Activated CD8-positive, alpha-beta memory T cell treated with anti-CD3 and anti-CD28 coated beads, Interleukin-2, amount 50 U/mL, for 4 hours (primary cell): ENCODE data around the gene C1S.
"Not testable (repeated sequence)": the region's sequence is repeated elsewhere in the genome, so short reads cannot be mapped to it uniquely, and the experiment has no call there.

ENCODE experiments used
- DNase-seq: peaks from one replicate; pipeline ENCODE4 v3.0.0-alpha.2; 2020

Gene C1S

DNA sequence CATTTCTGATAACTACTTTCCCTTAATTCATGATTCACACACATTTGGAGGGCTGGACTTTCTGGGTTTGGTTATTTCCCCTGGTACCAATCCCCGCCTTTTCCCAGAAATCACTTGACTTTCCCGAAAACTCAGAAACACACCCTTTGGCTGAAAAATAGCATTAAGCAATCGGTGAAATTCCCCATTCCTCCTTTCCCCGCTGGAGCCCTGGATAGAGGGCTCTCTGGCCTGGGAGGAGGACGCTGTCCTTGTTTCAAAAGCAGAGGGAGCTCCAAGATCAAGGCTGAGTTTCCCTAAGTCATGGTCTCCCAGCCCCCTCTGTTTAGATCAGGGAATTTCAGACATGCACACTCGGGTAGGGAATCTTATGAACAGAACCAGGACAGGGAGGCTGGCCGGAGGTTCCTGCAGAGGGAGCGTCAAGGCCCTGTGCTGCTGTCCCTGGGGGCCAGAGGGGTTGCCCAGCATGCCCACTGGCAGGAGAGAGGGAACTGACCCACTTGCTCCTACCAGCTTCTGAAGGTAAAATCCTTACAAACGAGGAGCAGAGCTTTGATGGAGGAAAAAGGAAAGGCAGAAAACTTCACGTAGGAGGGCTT, at the start of gene C1S:
Gene C1S, plus strand, starts transcription at position 366 of the 602 bp plus-strand sequence. CDS start 1,195 bp downstream, outside the sequence.
- DNase-seq = no peak

DNA sequence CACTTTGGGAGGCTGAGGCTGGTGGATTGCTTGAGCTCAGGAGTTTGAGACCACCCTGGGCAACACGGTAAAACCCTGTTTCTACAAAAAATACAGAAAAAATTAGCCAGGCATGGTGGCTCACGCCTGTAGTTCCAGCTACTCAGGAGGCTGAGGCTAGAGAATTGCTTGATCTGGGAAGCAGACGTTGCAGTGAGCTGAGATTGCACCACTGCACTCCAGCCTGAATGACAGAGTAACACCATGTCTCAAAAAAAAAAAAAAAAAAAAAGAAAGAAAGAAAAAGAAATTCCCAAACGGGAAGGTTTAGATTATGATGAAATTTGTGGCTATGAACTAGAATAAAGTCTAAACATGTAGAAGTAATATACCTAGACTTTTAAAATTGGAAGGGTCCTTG, 49.1 kb upstream of the C1S start:
- DNase-seq = not testable (repeated sequence)

- no peak for DNase-seq
These were observed 48.4 kb upstream of the C1S start for GRCh38 chr12:7012024-7012607.

GRCh38 chr12:7013101-7013500, 47.4 kb upstream of the C1S start:
- DNase-seq = no peak

DNA sequence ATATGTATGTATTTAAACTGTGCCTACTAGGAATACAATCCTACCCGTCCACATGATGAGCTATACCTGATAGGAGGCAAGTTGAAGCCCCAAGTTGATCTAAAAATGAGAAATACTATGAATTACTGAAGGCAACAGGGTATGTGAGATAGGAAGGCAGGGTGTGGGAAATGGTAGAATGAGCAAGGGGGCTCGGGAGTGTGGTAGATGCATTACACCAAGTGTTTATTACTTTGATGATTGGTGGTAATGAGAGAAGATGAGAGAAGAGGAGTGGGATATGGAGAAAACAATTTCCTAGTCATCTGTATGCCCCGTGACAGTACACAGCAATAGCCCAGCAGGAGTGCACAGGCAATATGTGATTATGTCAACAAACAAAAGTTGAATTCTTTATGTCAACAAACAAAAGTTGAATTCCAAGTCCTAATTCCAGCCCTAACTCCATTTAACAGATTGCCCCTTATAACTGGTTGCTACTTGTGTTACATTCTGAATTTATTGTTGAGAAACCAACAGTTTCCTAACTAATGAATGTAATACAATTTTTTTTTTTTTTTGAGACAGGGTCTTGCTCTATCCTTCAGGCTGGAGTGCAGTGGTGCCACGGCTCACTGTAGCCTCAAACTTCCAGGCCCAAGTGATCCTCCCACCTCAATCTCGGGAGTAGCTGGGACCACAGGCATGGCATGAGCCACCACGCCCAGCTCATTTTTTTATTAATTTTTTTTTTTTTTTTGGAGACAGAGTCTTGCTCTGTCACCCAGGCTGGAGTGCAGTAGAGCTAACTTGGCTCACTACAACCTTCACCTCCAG, 44.8 kb upstream of the C1S start:
- no peak for DNase-seq

GRCh38 chr12:7016958-7017571, 43.5 kb upstream of the C1S start:
- no peak for DNase-seq

DNA sequence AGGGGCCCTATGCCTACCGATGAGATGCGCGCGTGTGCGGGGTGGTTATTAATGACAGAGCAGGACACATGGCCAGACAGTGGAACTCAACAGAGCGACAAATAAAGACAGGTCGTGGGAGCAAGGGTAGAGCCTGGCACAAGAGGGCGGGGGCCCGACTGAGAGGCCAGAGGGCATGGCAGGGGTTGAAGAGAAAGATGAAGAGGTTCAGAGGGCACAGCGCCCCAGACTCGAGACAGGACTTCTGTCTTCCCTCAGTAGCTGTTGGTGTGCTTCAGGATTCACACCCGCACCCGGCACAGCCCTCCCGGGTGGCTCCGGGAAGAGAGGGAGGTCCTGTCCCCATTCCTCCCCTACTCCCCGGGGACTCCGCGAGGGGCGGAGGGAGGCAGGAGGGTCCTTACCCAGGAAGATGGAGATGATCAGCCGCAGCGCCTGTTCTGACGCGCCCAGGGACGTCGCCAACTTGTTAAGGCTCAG, 42.6 kb upstream of the C1S start:
- DNase-seq = no peak

GRCh38 chr12:7018350-7019042, 42.0 kb upstream of the C1S start, which contains the start of gene LPCAT3:
TSS of gene LPCAT3 (minus strand) at chr12:7018476. CDS start at chr12:7018424, 52 bp downstream.
- DNase-seq = peak; percentile 97

DNA sequence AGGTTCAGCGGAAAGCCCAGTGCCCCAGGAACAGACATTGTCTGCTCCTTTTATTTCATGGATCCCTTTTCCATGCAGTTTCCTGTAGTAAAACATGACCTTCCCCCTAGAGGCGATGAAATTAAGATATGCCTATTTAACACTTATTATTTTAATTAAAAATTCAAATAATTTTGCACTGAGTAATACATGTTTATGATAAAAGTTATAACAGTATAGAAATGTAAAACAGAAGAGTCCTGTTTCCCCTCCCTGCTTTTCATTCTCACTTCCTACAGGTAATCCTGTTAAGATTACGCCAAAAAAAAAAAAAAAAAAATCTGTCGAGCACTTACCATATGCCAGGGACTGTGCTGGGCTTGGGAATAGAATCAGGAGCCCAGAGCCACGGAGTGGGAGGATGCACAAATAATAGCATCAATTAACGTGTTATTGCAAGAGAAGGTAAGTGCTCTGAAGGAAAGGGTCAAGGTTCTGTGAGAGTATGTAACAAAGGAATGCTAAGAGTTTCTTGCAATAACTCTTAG, 41.4 kb upstream of the C1S start:
- no peak for DNase-seq

DNA sequence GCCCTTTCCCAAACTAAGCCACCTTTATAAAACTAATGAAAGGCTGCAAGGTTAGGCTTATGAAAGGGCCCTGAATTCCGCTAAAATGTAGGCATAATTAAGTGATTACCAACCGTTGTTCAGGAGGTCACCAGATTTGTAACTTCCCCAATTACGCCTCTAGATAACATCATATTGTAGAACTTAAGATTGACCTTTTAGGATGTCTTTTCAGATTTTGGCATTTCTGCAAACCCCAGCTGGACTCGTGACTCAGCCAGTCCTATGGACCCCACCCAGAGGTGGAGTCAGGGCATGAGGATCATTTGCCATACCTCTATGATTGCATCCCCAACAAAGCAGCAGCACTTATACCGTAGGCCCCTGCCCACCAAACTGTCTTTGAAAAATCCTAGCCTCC, 38.6 kb upstream of the C1S start:
- DNase-seq = no peak

DNA sequence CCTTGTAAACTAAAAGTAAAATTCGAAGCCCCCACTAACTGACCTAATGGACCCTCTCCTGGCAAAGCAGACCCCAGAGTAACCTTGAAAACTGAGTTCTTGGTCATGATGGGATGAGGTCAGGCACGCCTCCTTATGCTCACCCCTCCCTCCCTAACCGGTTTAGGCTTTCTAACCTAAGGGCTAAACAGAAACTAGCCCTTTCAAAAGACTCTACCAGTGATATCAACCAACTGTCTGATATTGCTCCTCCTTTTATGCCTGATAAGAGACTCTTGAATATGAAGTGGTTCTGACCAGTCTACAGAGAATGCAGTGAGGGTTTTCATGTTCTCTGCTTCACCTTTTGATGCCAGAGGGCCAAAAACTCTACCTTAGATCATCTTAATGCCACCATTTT, 37.4 kb upstream of the C1S start:
- DNase-seq = no peak

DNA sequence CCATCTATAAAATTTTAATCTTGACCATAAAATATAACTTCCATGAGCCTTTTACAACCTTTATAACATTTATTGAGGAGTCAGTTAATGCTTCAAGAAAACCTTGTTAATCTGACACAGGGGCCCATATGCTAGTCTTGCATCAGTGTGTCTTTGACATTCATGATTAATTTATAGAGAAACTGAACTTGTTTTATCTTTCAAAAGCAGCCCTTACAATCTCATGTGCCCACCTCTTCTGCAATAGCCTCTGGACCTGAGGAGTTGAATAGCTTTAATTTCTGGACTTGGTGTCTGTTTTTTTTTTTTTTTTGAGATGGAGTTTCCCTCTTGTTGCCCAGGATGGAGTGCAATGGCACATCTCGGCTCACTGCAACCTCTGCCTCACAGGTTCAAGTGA, 33.7 kb upstream of the C1S start:
- DNase-seq = no peak

DNA sequence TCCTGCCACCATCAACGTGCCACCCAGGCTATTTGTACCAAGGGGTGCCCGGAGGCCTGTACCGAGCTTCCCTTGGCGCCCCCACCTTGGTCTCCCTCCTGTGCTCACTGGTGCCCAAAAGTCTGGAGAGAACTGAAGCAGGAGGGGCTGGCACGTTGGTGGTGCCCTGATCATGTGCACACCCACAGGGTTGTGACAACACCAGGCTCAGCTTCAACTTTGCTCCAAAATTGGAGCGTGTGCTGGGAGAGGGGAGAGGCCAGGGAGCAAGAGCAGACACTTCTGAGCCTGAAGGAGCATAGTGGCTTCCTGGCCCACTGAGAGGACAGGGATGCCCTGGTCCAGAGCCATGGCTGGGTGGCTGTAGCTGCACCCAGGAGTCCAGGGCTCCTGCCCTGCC, 29.2 kb upstream of the C1S start:
- no peak for DNase-seq

GRCh38 chr12:7032990-7033389, 27.5 kb upstream of the C1S start:
- no peak for DNase-seq

GRCh38 chr12:7034464-7034863, 26.1 kb upstream of the C1S start:
- DNase-seq = no peak

DNA sequence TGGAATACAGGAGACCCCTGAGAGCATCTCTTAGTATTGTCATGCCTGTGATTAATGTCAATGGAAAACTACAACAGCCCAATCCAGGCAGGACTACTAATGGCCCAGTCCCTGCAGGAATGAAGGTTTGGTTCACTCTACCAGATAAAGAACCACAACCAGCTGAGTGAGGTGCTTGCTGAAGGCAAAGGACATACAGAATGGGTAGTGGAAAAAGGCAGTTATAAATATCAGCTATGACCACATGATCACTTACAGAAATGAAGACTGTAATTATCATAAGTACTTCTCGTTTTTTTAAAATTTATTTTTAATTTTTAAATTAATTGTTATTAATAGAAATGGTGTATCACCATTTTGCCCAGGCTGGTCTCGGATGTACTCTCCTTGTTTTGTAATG, 25.1 kb upstream of the C1S start:
- DNase-seq = no peak

GRCh38 chr12:7037411-7037810, 23.1 kb upstream of the C1S start:
- not testable (repeated sequence) for DNase-seq

DNA sequence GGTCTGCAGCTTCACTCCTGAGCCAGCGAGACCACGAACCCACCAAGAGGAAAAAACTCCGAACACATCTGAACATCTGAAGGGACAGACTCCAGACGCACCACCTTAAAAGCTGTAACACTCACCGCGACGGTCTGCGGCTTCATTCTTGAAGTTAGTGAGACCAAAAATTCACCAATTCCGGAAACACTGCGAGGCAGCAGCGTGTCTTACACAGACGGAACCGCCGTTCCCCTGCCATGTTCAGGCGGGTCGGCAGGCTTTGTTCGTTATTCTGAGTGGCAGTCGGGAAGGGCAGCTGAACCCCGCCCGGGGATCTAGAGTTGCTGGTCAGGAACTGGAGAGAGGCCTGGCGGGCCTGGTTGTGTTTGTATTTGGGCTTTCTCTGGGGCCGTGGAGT, 21.9 kb upstream of the C1S start:
- no peak for DNase-seq

DNA sequence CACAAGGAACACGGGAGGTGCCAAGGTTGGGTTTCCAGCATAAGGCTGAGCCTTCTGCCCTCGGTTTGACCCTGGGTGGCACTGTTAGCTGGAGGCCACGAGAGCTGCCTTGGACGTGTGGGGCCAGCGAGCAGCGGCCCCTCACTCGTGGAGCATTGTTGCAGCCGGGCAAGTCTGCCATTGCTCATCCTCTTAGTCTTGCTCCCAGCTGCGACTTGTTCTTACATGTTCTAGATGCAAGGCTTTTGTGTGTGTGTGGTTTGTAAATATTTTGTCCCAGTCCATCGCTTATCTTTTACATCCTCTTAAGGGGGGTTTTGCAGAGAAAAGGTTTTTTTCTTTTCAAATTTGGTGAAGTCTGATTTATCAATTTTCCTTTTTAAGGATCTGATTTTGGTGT, 21.1 kb upstream of the C1S start:
- DNase-seq = no peak

DNA sequence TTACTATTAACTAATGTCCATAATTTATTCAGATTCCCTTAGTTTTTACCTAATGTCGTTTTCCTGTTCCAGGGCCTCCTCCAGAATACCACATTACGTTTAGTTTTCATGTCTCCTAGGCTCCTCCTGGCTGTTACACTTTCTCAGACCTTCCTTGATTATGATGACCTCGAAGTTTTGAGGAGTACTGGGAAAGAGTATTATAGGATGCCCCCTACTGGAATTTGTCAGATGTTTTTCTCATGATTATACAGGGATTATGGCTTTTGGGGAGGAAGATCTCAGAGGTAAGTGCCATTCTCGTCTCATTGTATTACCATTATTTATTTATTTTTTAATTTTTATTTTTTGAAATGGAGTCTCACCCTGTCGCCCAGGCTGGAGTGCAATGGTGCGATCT, 17.7 kb upstream of the C1S start:
- no peak for DNase-seq

DNA sequence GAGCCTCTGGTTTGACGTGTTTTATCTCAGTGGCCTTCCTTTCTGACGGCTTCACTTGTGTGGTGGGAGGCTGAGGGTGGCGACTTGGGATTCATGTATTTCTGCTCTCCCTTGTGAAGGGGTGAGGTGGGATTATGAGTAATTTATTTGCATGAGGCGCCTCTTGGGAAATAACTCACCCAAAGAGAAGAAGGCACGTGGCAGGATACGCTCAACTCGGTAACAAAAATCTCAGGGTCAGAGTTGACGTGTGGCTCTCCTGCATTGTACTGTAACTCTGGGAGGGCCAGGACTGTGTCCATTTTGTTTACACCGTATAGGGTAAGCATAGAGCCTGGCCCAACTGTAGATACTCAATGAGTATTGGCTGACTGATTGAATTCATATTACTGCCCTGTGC, 14.6 kb upstream of the C1S start:
- DNase-seq = no peak

DNA sequence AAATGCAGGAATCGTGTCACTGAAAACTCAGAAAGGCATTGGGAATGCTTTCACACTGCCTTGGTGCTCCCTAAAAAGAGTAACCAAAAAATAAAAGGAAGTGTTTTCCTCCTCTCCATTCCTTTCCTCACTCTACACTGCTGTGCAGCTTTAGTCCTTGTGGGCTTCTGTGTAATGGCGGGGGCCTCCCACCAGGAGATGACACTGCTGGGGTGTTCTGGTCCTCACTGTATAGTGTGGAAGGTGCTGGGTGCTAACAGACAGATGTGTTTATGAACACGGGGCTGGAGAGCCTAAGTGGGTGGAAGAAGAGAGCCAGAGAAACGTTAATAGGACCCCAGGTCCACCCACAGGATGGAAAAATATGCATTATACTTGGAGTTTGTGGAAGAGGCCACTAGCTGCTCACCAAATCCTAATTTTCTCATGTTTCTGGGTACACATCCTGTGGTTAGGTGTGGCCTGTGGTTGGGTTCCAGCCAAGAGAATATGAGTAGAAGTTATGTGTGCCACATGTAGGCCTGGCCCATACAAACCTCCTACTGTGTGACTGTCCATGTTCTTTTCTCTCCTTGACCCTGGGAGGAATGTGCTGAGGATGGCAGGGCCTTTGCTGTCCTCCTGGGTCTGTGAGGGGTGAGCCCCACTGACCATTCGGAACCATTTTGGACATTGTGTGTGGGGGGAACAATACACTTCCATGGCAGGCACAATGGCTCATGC, 14.0 kb upstream of the C1S start:
- DNase-seq = no peak
